ENCODE data around the gene SNAPC4.

DNA sequence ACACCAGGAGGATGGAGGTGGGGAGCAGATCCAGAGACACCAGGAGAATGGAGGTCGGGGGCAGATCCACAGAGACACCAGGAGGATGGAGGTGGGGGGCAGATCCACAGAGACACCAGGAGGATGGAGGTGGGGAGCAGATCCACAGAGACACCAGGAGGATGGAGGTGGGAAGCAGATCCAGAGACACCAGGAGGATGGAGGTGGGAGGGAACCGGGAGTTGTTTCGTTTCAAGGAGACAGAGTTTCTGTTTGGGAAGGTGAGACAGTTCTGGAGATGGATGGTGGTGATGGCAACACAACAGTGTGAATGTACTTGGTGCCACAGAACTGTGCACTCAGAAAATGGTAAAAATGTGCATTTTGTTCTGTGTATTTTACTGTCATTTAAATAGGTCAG lies 48.7 kb upstream of the SNAPC4 start:
- TF ChIP-seq SREBF2 (IDR thresholded peaks at IDR 0.05) = no peak
- TF ChIP-seq POLR2A (IDR thresholded peaks at IDR 0.05; ENCODE audit: low read length) = no peak
- no peak for TF ChIP-seq EHMT2 (IDR thresholded peaks at IDR 0.05; ENCODE audit: low read depth)
- TF ChIP-seq, protein P1, sequence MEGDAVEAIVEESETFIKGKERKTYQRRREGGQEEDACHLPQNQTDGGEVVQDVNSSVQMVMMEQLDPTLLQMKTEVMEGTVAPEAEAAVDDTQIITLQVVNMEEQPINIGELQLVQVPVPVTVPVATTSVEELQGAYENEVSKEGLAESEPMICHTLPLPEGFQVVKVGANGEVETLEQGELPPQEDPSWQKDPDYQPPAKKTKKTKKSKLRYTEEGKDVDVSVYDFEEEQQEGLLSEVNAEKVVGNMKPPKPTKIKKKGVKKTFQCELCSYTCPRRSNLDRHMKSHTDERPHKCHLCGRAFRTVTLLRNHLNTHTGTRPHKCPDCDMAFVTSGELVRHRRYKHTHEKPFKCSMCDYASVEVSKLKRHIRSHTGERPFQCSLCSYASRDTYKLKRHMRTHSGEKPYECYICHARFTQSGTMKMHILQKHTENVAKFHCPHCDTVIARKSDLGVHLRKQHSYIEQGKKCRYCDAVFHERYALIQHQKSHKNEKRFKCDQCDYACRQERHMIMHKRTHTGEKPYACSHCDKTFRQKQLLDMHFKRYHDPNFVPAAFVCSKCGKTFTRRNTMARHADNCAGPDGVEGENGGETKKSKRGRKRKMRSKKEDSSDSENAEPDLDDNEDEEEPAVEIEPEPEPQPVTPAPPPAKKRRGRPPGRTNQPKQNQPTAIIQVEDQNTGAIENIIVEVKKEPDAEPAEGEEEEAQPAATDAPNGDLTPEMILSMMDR (IDR thresholded peaks at IDR 0.05) = no peak
- no peak for TF ChIP-seq CBX8 (IDR thresholded peaks at IDR 0.05)

Data from A549 (cell line).